Stimulated activated CD4-positive, alpha-beta T cell treated with anti-CD3 and anti-CD28 coated beads, TNF-alpha, amount 100 ng/mL, for 1 hour (primary cell): ENCODE data around the gene GRIN3B.
A peak's percentile ranks its signal among the peaks of the same experiment; 100 is the strongest.

Source experiments
- DNase-seq, 3 donors: peaks; one replicate each; pipeline ENCODE4 v3.0.0-alpha.2; 2020; ENCODE audit warnings: low read depth in 3 of 3, low spot score in 1 of 3

The GRIN3B gene

DNA sequence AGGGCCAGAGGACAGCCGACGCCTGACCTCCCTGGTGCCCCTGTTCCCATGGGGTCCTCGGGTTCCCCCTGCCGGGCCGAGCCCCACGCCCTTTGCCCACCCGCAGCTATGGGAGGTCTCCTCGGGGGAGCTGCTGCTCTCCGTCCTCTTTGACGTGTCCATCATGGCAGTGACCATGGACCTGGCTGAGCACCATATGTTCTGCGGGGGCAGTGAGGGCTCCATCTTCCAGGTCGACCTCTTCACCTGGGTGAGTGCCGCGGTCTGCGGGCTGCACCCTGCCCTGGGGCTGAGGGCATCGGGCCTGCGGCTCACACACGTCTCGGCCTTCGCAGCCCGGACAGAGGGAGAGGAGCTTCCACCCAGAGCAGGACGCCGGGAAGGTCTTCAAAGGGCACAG lies 9.5 kb upstream of the GRIN3B start:
- DNase-seq, result no peak

GRCh38 chr19:991174-991931 lies 8.9 kb upstream of the GRIN3B start:
- DNase-seq, result peak in 2 of 3 donors; percentile 20 to 52

DNA sequence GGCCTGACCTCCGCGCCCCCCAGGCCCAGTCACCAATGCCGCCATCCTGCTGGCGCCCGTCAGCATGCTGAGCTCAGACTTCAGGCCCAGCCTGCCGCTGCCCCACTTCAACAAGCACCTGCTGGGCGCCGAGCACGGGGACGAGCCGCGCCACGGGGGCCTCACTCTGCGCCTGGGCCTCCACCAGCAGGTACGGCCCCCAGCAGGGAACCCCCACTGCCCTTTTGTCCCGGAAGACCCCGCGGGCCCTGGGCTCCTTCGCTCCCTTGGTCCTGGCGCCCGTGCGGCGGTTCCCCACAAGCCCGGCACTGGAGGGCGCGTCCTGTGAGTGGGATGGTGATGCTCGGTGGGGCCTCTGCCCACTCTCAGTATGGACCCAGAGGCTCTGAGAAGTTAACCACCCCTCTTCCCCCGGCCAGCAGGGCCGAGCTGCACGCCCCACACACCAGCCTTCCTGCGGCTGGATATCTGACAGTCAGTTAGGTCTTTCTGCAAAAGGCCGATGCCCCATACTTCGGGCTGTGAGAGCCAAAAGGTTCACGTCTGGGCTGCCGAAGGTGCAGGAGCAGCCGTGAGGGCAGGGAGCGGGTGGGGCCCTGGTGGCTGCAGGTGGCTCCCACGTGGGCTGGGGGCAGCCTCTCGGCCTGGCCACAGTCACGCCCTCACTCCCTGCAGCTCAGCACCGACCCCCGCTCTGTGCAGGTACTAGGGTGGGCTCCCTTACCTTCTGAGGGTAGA lies 8.1 kb upstream of the GRIN3B start:
- no peak for DNase-seq

DNA sequence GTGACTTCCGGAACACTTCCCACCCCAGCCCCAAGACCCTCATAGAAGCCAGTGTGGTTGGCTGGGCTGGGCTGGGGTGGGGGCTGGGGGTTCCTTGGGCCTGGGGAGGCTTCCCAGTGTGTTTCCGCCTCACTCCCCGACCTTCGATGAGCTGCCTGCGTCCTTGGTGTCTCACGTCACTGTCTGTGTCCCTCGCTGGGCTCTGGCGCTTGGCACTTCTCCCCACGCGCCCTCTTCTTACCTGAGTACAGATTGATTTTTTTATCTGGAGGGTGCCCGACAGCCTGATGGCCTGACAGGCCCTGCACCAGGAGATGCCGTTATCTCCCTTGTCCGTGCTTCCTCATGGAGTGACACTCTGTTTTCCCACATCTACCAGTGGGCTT lies 7.6 kb upstream of the GRIN3B start:
- DNase-seq, result no peak

- no peak for DNase-seq
Observed at GRCh38 chr19:993361-993830, 6.8 kb upstream of the GRIN3B start.

GRCh38 chr19:993831-994393 lies 6.3 kb upstream of the GRIN3B start:
- no peak for DNase-seq

GRCh38 chr19:994516-994915 lies 5.7 kb upstream of the GRIN3B start:
- DNase-seq, result no peak

DNA sequence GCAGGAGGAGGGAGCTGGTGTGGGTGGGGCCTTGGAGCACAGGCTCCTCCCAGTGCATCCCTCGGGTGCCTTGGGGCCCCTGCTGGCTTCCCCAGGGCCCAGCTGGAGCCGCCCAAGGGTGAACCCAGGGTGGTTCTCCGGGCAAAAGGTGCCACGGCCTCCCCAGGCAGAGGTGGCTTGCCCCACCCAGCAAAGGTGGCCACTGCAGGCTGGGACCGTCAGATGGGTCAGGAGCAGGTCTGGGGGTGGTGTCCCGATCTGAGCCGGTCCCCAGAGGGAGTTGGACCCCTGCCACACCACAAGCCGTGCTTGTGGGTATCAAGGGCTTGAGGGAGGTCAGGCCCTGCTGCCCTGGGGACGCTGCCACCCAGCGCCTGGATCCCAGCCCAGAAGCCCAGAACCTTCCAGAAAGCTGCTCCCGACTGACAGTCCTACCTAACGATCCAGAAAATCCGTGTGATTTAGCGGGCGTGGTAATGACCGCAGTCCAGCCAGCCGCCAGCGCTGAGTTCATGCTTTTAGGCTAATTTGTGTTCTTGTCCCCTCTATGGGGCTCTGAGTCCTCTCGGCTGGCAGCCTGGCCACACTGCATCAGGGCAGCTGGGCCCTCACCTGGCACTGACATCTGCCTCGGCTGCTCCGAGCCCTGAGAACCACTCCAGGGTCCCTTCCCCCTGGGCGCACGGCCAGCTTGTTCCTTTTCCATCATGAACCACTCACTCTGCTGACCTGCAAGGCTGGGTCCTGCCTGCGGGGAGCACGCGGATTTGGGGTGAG lies 5.0 kb upstream of the GRIN3B start:
- no peak for DNase-seq

- DNase-seq, result peak; percentile 42 to 57 (median 55)
Observed at GRCh38 chr19:996051-996838, 4.0 kb upstream of the GRIN3B start.

GRCh38 chr19:998064-998463 lies 2.2 kb upstream of the GRIN3B start:
- DNase-seq, result no peak

DNA sequence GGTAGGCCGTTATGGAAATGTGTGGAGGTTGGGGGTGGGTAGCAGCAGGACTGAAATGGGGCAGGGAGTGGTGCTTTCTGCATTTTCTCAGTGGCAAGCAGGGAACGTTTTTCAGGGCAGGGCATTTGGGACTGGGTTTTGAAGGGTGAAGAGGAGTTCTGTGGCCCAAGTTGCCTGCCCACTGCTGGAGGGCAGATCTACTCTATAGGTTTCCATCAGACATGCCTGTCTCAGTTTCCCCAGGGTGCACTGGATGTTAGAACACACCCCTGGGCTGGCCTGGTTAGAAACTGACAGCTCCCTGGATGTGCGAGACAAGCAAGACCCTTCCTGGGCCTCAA lies 870 bp upstream of the GRIN3B start:
- DNase-seq, result no peak

DNA sequence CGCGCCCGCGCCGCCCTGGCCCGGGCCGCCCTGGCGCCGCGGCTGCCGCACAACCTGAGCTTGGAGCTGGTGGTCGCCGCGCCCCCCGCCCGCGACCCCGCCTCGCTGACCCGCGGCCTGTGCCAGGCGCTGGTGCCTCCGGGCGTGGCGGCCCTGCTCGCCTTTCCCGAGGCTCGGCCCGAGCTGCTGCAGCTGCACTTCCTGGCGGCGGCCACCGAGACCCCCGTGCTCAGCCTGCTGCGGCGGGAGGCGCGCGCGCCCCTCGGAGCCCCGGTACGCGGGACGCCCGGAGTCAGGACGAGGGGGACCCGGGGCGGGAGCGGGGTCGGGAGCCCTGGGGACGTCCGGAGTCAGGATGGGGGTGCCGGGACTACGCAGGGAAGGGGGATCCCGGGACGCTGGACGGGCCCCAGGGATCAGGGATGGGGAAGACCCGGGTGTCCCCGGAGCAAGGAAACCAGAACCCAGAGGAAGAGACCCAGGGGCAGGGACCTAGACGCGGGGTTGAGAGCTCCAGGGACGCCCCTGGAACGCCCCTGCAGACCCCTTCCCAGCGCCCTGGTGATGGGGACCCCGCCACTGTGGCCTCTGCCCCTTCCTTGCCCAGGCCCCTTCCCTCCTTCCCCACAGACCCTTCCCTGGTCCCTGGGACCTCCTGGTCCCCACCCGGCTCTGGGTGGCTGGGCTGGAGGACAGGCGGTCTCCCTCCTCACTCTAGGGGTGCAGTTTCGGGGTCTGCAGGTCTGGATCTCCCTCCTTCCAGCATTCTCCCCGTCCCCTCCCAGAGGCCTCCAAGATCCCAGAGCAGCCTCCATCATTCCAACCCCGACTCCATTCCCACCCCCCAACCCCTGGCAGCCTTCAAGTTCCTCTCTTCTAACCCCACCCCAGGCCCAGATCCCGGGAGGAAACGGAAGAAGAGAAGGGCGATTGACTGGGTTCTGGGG lies 645 bp downstream of the GRIN3B start:
- DNase-seq, result no peak

DNA sequence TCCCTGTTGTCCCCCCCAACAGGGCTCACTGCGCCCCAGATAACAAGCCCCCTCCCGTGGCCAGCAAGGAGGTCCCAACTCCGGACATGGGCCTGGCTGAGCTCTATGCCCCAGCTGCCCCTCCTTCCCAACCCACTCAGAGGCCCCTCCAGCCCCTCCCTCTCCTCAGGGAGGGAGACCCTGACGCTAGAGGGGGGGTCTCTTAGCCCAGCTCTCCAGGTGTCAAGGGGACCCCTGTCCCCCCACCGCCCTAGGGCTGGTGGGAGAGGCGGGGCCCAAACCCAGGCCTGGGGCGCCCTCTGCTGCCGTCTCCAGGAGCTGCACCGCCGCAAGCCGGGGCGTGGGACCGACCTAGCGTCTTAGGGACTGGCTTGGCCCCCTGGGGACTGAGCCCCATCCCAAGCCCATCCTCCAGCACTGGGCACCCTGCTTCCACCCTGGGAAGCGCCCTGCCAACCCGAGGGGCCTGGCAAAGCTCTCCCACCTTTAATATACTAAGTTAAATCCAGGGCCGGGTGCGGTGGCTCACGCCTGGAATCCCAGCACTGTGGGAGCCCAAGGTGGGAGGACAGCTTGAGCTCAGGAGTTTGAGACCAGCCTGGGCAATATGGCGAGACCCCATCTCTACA lies 1.4 kb downstream of the GRIN3B start:
- DNase-seq, result peak; percentile 16 to 74 (median 54)

DNA sequence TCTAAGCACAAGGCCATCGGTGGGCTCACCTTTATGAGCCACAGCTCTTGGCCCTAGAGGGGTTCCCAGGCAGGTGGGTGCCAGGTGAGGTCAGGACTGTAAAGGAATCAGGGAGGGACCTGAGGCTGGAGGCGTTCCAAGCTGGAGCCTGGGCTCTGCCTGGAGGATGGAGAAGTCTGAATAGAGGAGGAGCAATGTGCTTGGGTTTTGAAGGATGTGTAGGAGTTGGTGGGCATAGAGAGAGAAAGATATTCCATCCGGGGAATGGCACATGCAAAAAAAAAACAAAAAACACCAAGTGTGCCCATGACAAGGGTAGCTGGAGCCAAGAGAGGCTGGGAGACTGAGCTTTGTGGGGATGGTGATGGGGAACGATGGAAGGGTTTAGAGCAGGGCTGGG lies 2.4 kb downstream of the GRIN3B start:
- no peak for DNase-seq

DNA sequence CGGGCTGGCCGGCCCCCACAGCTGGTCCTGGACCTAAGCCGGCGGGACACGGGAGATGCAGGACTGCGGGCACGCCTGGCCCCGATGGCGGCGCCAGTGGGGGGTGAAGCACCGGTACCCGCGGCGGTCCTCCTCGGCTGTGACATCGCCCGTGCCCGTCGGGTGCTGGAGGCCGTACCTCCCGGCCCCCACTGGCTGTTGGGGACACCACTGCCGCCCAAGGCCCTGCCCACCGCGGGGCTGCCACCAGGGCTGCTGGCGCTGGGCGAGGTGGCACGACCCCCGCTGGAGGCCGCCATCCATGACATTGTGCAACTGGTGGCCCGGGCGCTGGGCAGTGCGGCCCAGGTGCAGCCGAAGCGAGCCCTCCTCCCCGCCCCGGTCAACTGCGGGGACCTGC lies 3.1 kb downstream of the GRIN3B start:
- DNase-seq, result no peak

GRCh38 chr19:1004204-1004802 lies 4.1 kb downstream of the GRIN3B start:
- DNase-seq, result no peak

DNA sequence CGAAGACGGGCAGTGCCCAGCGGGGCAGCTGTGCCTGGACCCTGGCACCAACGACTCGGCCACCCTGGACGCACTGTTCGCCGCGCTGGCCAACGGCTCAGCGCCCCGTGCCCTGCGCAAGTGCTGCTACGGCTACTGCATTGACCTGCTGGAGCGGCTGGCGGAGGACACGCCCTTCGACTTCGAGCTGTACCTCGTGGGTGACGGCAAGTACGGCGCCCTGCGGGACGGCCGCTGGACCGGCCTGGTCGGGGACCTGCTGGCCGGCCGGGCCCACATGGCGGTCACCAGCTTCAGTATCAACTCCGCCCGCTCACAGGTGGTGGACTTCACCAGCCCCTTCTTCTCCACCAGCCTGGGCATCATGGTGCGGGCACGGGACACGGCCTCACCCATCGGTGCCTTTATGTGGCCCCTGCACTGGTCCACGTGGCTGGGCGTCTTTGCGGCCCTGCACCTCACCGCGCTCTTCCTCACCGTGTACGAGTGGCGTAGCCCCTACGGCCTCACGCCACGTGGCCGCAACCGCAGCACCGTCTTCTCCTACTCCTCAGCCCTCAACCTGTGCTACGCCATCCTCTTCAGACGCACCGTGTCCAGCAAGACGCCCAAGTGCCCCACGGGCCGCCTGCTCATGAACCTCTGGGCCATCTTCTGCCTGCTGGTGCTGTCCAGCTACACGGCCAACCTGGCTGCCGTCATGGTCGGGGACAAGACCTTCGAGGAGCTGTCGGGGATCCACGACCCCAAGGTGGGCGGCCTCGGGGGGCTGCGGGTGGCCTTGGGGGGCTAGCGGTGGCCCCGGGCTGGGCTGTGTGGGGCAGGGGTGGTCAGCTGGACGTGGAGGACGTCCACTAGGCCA lies 4.8 kb downstream of the GRIN3B start:
- no peak for DNase-seq
